Upper lobe of left lung (tissue), 4 donors: ENCODE measurements around the gene NT5DC1.

ENCODE experiments used
- POLR2A ChIP-seq, 4 donors: fragments of 450-650 bp; IDR thresholded peaks; one replicate each; pipeline ENCODE4 v1.5.1; 2016 to 2017; ENCODE audit warnings: antibody characterized with exemption in 4 of 4, mild to moderate bottlenecking in 2 of 4
- POLR2AphosphoS5 ChIP-seq, 2 donors: sonication (generic); formaldehyde crosslinking; IDR thresholded peaks; one replicate each; pipeline ENCODE4 v1.5.1; 2017; ENCODE audit warnings: antibody characterized with exemption in 2 of 2

DNA sequence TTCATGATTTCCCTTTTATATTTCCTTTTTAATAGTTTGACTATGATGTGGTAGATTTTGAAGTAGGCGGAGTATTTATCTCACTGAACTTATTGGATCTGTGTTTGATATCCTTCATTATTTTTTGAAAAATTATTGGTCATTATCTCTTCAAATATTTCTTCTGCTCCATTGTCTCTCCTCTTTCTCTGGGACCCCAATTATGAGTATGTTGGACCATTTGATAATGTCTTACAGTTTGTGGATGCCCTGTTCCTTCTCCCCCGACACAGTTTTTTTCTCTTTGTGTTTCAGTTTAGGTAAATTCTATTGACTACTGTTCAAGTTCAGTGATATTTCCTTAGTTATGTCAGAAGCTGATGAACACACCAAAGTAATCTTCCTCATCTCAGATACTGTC is 74.7 kb downstream of the NT5DC1 start:
- no peak for TF ChIP-seq POLR2A (IDR thresholded peaks at IDR 0.05)
- TF ChIP-seq POLR2AphosphoS5 (IDR thresholded peaks at IDR 0.05): no peak
